GM21619 (cell line): ENCODE results near the gene WFDC12.

Experiments used
- ATAC-seq: cut with Tn5 transposase; IDR thresholded peaks from one replicate; pipeline ENCODE4 v1.9.1; 2021; ENCODE audit not compliant: unreplicated experiment

WFDC12 gene

DNA sequence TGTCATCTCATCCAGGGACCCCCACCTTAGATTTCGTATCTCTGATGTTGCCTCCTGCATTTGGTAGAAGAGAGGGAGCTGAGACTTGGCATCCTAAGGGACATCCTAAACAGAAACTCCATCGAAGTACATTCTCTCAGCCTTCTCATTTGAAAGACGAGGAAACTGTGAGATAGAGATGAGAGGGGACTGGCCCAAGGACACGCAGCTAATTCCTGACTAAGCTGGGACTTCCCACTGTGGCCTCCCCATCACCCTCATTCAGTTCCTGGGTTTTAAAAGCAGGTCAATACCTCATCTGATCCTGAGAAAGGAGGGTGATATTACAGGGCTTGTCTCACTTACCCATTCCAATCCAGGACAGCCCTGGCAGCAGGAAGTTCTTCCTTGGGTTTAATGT is 8.4 kb downstream of the WFDC12 start:
- ATAC-seq = no peak

DNA sequence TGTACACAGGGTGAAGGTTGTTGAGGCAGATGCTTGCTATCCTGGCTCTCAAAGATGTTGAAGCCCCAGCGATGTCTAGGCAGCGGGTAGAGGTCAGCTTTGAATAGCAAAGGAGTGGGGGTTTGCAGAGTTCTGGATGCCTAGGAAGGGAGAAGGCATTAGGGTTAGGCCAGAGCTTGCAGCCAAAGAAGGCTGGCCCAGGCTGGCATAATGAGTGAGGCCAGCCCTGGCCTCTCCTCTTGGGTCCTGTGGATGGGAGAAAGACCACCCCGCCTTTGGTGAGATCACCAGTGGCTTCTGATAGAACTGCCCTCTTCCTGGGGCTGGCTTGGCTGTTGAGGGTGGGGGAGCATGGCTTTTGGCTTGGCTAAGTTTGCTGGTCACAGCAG is 8.9 kb downstream of the WFDC12 start:
- ATAC-seq = no peak

DNA sequence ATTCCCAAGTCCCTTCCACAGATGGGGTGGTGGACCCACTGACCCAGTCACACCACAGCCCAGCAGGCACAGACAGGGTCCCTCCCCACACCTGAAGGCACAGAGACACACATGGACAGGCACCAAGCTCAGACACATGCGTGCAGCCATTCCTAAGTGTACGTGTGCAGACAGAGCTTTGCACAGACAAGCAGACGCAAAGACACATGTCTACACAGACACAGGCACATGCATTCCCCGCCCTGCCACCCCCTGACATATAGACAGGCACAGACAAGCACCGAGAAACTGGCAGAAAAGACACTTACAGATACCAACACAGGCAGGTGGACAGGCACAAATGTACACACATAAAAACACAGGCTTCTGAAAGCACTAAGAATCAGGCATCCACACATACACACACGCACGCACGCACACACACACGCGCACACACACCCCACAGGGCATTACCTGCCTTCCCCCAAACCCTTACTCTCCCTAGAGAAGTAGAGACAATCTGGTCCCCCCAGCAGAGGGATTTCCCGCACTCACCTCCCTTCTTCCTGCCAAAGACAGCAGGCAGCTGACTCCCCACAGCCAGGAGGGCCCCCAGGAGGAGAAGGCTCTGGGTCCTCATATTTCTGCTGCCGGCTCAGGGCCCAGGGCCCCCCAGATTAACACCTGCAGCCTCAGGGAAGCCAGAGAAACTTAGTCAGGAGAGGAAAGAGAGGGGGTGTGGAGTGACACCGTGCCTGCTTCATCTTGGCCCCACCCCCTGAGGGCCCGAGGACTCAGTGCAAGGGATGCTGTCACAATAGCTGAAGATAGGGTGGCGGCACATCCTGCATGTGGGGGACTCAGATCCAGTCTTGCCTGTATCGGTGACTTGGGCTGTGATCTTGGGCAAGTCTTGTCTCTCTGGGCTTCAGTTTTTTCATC is 9.5 kb downstream of the WFDC12 start, which contains the start of gene WFDC5:
WFDC5 (minus strand) TSS at position 710 of the 921 bp plus-strand sequence; CDS start at position 619, 91 bp downstream.
- no peak for ATAC-seq

DNA sequence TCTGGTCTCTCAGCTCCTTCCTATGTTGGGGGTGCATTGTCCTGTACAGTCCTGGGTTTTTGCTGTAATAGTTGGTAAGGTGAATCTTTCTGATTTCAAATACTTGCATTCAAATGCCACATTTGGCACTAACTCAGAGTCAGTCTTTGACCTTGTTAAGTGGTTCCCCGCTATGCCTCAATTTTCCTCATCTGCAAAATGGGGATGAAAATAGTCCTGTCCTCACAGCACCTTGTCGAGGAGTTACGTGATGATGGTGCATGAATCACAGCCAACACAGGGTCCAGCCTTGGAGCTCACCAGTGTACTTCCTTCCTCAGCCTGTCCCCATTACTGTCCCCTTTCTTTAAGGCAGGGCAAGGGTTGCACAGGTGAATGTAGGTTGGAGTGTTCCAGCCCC is 10.4 kb downstream of the WFDC12 start:
- no peak for ATAC-seq

DNA sequence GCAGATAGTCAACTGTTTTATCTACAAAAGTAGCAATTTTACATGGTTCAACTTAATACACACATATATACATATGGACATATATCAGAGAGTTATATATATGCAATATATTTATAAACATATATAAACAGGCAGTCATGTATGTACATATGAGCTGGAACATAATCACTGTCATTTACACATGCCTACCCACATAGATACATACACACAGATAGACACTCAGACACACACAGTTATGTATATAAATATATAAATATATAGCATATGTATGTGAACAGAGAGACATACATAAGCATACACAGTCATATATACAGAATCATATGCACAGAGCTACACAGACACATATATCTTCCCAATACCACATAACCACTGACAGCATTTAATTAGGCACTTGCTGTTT is 11.5 kb downstream of the WFDC12 start:
- ATAC-seq = no peak

DNA sequence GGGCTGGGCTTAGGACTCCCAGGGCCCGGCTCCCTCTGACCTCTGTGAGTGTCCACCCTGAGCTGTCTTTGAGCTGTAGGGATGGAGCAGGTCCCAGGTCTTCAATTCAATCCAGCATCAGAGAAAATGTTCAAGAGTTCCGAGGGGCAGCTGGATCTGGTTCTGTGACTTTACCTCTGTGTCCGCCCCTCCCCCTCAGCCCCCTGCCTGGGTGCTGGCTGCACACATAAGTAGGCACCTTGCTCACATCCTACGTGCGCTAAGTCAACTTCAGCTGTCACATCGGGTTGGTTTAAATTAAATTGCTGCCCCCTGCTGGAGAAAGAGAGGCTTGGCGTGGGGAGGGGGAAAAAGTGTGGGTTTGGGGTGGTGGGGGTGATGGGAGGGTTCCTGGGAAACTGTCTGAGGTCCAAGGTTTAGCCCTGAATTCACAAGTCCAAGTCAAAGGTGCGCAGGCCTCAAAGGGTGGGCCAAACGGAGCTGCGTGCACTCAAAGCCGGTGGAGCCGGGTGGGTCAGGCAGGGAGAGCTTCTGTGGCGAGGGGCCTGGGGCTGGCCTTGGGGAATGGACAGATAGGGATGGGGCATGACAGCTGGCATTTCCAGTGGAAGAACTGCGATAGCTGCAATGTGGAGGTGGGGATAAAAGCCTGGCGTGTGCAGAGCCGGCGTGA is 12.3 kb downstream of the WFDC12 start:
- no peak for ATAC-seq

DNA sequence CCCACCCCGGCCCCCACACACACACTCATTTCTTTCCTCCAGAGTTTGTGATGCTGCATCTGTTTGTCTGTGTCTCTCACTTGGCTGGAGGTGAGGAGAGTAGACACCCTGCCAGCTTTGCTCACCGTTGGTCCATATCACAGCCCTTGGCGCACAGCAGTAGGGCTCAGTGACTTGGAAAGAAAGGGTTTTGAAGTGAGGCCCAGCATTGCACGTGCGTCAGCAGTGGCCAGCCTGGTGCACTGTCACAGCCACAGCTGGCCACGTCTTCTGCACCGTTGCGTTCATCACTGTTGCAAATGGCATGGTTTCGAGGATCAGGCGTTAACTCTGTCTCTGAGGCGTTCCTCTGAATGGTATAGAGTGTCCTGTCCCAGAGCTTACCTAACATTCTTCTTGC is 13.0 kb downstream of the WFDC12 start:
- no peak for ATAC-seq

DNA sequence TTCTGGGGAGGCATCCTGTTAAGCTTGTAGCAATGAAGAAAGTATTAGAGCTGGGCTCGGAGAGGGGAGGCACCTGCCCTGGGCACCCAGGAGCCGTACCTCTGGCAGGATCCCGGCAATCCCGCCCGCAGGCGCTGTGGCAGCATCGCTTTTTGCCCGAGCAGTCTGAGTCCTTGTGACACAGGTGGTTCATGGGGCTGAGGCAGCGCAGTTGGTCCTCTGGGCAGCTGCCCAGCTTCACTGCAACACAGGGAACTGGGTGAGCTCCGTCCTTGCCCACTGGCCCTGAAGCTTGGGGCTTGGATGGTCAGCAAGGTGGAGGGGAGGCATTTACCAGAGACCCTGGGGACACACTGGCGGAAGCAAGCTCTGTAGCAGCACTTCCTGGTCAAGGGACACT is 14.0 kb downstream of the WFDC12 start:
- ATAC-seq = no peak

DNA sequence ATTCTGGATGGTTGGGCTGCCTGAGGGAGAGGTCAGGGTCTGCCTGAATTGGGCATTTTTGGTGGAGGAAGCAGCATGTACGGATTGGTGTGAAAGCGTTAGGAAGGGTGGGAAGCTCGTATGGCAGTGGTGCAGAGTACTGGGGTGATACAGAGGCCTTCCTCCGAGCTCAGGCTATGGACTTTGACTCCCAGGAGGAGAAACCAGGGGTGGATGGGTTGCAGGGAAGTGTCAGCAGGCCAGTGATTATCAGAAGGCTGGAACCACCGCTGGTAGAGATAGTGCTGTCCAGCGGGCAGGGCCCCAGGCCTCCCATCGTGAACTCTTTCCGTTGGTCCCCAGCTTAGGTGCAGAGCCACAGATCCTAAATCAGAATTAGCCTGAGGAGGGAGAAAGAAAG is 14.6 kb downstream of the WFDC12 start:
- ATAC-seq = no peak

DNA sequence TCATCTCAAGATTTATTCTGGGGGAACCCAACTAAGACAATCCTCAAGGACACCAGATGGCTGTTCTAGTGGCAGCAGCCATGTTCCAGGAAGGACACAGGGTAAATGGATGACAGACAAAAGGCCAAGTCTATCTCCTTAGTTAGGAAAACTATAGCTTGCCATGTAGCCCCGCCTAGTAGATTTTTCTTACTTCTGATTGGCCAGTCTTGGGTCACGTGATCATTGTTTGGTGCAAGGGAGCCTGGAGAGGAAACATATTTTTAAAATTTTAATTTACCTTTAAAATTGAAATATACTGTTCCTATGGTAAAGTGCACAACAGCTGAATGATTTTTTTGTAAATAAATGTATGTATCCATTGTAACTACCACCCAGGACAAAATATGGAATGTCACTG is 18.9 kb downstream of the WFDC12 start:
- no peak for ATAC-seq

DNA sequence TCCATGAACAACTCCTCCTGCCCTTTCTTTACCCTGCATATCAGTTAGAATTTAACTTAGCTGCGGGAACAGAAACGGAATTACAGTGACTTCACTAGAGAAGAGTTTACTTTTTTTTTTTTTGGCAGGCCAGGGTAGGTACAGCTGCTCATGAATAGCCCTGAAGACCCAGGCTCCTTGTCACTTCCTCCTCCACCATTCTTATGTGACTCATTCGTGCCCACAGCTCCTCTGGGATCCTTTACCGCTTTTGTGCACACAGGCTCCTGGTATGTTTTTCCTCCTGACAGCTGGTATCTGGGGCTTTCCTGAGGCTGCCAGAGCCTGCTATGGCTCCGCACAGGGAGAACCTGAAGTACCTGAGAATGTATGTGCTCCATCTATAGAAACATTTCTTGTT is 19.5 kb downstream of the WFDC12 start:
- ATAC-seq = no peak

DNA sequence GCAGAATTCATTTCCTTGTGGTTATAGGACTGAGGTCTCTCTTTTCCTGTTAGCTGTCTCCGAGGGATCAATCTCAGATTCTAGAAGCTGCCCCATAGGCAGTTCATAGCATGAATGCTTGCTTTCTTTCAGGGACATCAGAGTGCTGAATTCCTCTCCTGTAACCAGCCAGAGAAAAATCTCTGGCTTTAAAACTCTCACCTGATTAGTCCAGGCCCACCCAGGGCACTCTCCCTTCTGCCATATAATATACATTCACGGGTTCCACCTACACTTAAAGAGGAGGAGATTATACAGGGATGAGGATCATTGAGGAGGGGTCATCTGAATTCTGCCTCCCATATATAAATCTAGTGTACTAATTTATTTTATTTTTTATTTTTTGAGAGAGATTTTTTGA is 21.2 kb downstream of the WFDC12 start:
- no peak for ATAC-seq

DNA sequence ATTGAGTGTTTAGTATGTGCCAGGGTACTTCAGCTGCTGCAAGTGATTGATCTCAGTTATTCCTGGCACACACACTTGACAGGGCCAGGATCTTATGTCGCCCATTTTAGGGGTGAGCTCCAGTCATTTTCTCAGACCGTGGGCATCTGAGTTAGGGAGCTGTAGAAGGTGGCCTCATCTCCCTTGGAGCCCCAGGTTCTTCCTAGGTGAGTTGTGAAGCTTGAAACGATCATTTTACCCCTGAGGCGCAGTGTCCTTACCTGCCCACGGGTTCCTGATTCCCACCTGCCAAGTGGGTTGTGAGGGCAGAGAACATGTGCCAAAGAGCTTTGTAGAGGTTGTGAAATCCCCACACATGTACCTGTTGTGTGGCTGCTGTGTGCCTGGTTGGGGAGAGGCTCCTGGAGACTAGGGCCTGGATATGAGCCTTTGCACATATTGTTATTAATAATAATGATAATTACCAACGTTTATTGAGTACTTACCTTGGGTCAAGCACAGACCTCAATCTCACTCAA is 22.9 kb downstream of the WFDC12 start:
- no peak for ATAC-seq

DNA sequence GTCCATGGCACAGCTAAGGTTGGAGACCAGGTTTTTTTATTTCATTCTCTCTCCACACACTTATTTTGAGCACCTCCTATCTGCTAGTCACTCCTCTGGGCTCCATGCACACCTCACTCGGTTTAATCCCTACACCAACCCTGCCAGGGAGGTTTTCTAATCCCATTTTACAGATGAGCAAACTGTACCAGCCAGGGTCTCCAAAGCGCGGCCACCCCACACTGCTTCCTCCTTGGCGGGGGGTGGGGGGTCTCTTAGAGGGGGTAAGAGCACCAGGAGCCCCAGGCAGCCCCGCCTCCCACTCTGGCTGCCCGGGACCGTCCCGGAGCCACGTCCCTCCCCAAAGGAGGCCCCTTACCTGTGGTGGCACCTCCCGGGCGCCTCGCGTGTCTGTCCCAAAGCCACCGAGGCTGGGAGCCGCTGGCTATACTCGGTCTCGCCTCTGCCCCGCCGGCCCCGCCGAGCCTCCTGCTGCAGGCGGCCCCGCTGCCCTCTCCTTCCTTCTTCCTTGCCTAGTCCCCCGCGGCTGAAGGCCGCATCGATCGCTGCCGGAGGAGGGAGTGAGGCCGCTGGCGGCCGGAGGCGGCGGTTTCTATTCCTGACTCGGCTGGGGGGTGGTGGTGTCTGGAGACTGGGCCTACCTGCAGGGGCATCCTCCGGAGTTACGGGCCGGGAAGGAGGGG is 23.6 kb downstream of the WFDC12 start, which contains the start of gene KCNS1:
KCNS1 (minus strand) TSS at position 565 of the 683 bp plus-strand sequence. CDS start 1,891 bp downstream, outside the sequence.
- no peak for ATAC-seq

DNA sequence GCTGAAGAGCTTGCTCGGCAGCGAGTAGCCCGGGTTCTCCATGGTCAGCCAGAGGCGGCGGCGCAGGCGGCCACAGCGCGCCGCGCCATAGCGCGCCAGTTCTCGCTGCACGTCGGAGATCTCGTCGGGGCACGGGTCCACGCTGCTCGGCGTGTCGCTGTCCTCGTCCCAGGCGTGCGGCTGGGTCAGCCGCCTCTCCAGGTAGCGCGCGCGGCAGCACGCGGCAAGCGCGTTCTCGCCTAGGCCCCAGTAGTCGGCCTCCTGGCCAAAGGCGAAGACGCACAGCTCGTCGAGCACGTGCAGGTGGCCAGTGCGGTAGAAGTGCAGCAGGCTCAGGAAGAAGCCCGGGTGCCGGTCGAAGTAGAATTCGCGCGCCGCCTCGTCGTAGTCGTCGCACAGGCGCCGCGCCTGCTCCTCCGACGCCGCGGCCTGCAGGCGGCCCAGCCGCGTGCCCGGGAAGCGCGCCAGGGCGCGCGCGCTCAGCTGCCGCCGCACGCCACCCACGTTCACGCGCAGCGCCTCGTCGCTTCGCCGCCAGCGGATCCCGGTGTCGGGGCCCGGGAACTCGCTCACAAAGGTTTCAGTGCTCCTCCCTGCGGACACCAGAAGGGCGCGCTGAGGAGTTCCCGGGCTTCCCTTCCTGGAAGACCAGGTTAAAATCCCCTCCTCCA is 26.0 kb downstream of the WFDC12 start:
- no peak for ATAC-seq

DNA sequence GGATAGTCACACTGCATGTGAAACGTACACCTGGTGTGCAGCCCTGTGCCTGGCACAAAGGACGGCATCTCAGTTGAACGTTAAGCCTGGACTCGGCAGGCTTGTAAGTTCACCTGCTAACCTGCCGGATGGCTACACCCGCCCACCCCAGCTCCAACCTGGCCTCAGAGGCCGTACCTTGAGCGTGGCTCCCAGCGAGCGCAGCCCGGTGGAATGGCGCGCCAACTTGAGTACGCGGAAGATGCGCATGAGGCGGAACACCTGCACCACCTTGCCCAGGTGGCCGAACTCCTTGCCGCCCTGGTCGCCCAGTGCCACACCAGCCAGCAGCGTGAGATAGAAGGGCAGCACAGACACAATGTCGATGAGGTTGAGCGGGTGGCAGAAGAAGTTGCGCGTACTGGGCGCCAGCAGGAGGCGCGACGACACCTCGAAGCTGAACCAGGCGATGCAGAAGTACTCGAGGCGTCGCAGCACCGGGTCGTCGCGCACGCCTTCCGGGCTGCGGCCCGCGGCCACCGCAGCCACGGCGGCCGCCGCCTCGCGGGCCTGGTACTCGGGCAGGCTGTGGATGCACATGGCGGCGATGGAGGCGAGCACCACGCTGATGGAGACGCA is 26.7 kb downstream of the WFDC12 start:
- no peak for ATAC-seq

DNA sequence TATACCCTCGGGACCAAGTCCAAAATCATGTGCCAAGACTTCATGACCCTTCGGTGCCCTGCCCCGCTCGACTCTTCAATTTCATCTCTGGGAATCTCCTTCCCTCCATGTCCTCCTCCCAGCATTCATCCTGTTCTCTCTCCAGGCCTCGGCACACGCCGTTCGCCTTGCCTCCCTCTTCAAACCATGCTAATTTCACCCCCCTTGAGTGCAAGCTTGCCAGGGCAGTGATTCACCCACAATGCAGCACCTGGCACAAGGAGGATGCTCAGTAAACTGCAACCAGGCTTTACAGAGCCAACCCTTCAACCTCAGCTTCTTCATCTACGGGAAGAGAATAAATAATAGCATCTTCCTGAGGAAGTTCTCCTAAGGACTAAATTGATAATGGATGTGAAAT is 27.5 kb downstream of the WFDC12 start:
- no peak for ATAC-seq

DNA sequence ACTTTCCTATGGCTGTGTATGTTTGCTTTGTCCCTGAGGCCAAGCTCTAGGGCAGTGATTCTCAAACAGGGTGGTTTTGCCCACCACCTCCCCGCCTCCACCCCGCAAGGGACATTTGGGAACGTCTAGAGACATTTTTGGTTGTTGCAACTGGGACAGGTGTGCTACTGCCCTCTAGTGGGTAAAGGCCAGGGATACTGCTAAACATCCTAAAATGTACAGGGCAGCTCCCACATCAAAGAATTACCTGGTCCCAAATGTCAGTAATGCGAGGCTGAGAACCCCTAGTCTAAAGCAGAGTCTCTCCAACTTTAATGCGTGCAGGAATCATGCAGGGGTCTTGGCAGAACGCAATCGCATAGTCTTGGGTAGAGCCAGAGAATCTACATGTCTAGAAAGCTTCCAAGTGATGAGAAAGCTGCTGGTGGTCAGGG is 28.4 kb downstream of the WFDC12 start:
- ATAC-seq = no peak

DNA sequence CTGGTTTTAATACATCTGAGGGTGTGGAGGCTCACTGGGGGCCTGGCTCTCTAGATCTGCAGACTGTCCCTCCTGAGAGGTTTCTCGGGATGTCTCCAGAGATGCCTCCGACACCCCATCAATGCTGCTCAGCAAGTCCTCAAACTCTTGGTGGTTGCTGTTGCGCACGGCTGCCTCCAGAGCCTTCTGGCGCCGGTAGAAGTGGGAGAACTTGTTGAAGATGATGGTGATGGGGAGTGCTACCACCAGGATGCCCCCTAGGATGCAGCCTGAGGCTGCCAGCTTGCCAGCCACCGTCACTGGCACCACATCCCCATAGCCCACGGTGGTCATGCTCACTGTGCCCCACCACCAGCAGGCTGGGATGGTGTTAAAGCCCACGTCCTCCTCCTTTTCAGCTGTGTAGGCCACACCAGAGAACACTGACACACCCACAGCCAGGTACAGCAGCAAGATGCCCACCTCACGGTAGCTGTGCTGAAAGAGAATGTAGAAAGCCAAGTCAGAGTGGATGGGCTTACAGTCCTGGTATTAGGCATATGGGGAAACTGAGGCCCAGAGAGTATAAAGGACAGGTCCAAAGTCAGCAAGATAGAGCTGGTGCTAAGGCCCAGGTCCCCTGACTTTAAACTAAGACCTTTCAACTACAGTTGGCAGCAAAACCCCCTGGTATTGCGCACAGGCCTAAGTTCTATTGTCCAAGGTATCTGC is 29.2 kb downstream of the WFDC12 start:
- no peak for ATAC-seq

DNA sequence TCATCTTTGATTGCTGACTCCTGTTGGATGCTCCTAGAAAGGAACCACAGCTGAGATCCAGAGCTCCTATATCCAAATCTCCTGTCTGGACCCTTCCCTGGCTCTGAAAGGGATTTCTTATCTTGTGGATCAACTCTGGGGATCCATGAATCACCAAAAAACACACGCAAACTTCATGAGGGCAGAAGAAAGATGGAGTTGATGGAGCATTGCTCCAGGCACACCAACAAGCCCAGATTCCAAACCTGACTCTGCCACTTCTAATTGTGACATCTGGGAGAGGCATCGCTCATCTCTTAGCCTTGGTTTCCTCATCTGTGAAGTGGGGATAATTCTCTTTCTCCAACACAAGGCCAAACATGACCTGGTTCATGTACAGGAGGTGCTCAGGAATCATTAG is 30.1 kb downstream of the WFDC12 start:
- no peak for ATAC-seq
